CD4-positive, alpha-beta T cell treated with Interleukin-17A for 1 hour (primary cell): ENCODE measurements around the gene E2F4.

ENCODE experiments used
- DNase-seq: peaks from one replicate; pipeline ENCODE4 v3.0.0-alpha.2; 2020

E2F4 gene

GRCh38 chr16:67176662-67177061, 15.3 kb upstream of the E2F4 start:
- DNase-seq, result no peak

- DNase-seq, result peak; percentile 76
Observed at GRCh38 chr16:67177743-67178699, 13.9 kb upstream of the E2F4 start.

- DNase-seq, result no peak
Observed at GRCh38 chr16:67179421-67180080, 12.4 kb upstream of the E2F4 start.

GRCh38 chr16:67180166-67180565, 11.8 kb upstream of the E2F4 start:
- DNase-seq, result no peak

GRCh38 chr16:67181346-67181745, 10.6 kb upstream of the E2F4 start:
- no peak for DNase-seq

- DNase-seq, result no peak
Observed at GRCh38 chr16:67182288-67182687, 9.7 kb upstream of the E2F4 start.

- no peak for DNase-seq
Observed at GRCh38 chr16:67183284-67183626, 8.7 kb upstream of the E2F4 start.

GRCh38 chr16:67183627-67184452, 8.1 kb upstream of the E2F4 start, which contains the start of gene MATCAP1:
TSS of gene MATCAP1 (minus strand) at chr16:67183963. CDS start at chr16:67180610, 3,353 bp downstream.
- peak; percentile 98 for DNase-seq

- DNase-seq, result no peak
Observed at GRCh38 chr16:67184453-67184994, 7.4 kb upstream of the E2F4 start.

GRCh38 chr16:67184995-67185650, 6.8 kb upstream of the E2F4 start:
- DNase-seq, result peak; percentile 85

GRCh38 chr16:67185651-67186134, 6.3 kb upstream of the E2F4 start:
- no peak for DNase-seq

GRCh38 chr16:67186550-67186950, 5.4 kb upstream of the E2F4 start:
- no peak for DNase-seq

- no peak for DNase-seq
Observed at GRCh38 chr16:67187175-67187890, 4.6 kb upstream of the E2F4 start.

GRCh38 chr16:67188323-67188722, 3.6 kb upstream of the E2F4 start:
- DNase-seq, result no peak

GRCh38 chr16:67188798-67189197, 3.2 kb upstream of the E2F4 start:
- no peak for DNase-seq

- no peak for DNase-seq
Observed at GRCh38 chr16:67190041-67190440, 1.9 kb upstream of the E2F4 start, which contains the start of gene EXOC3L1. TSS of gene EXOC3L1 (minus strand) at chr16:67190136. CDS start at chr16:67189676, 460 bp downstream.

GRCh38 chr16:67190448-67191399, 1.2 kb upstream of the E2F4 start:
- no peak for DNase-seq

GRCh38 chr16:67191411-67191994, 452 bp upstream of the E2F4 start:
- DNase-seq, result no peak

GRCh38 chr16:67192781-67193361, 916 bp downstream of the E2F4 start:
- DNase-seq, result no peak
